Ectodermal cell (in vitro differentiated cells): ENCODE data around the gene ZCCHC9.
A peak's percentile ranks its signal among the peaks of the same experiment; 100 is the strongest.

Experiments used
- H3K27ac ChIP-seq: 2 replicates; pipeline ENCODE4 v1.7.0; 2013; ENCODE audit warnings: mild to moderate bottlenecking, low read depth, low read length; ENCODE audit not compliant: insufficient read depth, poor library complexity, severe bottlenecking
- H3K27me3 ChIP-seq: 2 replicates; pipeline ENCODE4 v1.7.0; 2013; ENCODE audit warnings: mild to moderate bottlenecking, low read length; ENCODE audit not compliant: insufficient read depth, control insufficient read depth, poor library complexity, severe bottlenecking
- H3K36me3 ChIP-seq: one replicate; pipeline ENCODE4 v1.7.0; 2013; ENCODE audit warnings: low read length; ENCODE audit not compliant: control insufficient read depth, insufficient read depth
- H3K4me1 ChIP-seq: one replicate; pipeline ENCODE4 v1.7.0; 2013; ENCODE audit warnings: low read length; ENCODE audit not compliant: control insufficient read depth, insufficient read depth
- H3K4me3 ChIP-seq: 2 replicates; pipeline ENCODE4 v1.7.0; 2013; ENCODE audit warnings: low read depth, low read length, control low read depth; ENCODE audit not compliant: insufficient read depth
- H3K9me3 ChIP-seq: 2 replicates; pipeline ENCODE4 v1.7.0; 2013; ENCODE audit warnings: mild to moderate bottlenecking, low read length, moderate library complexity; ENCODE audit not compliant: control insufficient read depth
- WGBS, 2 experiments: methylation state at CpG; one replicate each; pipeline ENCODE4 v1.1.7; 2013; ENCODE audit warnings: missing lambda C conversion rate in 2 of 2; 5-methylcytosine and 5-hydroxymethylcytosine counted together

The ZCCHC9 gene

DNA sequence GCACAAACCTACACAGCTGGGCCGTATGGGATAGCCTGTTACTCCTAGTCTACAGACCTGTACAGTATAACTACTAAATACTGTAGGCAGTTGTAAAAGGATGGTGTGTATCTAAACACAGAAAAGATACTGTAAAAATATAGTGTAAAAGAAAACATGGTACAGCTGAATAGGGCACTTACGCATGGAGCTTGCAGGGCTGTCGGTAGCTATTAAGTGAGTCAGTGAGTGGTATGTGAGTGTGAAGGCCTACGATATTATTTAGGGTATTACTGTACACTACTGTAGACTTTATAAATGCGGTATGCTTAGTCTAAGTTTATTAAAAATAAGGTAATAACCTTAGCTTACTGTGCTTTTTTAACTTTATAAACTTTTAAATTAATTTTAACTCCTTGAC lies 1.2 kb downstream of the ZCCHC9 start:
- no peaks in the 10 kb centered on the region for H3K27me3 ChIP-seq
- H3K27ac ChIP-seq, result no peak overlapping the region
- H3K4me1 ChIP-seq, result peaks cover 4% of the 10 kb centered on the region
- H3K9me3 ChIP-seq, result no peaks in the 10 kb centered on the region
- H3K4me3 ChIP-seq, result peak overlapping the region; percentile 93
- WGBS, 2 experiments, result 90 to 96% methylated on average over 4 of the region's 5 CpGs
- peaks cover 3% of the 10 kb centered on the region for H3K36me3 ChIP-seq

DNA sequence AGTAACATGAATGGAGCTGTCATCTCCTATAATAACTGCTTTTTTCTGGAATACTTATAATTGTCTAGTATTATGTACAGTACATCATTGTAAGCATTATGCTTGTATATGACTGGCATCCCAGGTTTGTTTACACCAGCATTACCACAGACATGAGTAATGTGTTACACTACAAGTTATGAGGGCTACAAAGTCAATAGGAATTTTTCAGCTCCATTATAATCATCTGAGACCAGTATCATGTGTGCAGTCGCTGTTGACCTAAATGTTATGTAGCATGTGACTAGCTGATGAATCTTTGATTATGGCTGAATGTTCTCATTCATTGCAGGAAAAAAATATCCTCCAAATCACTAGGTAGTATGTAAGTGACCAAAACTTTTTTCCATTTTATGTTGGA lies 2.2 kb downstream of the ZCCHC9 start:
- no peaks in the 10 kb centered on the region for H3K9me3 ChIP-seq
- 100% methylated on average over 1 of the region's 1 CpG for WGBS, 2 experiments
- H3K36me3 ChIP-seq, result peaks cover 3% of the 10 kb centered on the region
- no peaks in the 10 kb centered on the region for H3K27me3 ChIP-seq
- no peak overlapping the region for H3K4me3 ChIP-seq
- H3K27ac ChIP-seq, result no peak overlapping the region
- H3K4me1 ChIP-seq, result peaks cover 4% of the 10 kb centered on the region

DNA sequence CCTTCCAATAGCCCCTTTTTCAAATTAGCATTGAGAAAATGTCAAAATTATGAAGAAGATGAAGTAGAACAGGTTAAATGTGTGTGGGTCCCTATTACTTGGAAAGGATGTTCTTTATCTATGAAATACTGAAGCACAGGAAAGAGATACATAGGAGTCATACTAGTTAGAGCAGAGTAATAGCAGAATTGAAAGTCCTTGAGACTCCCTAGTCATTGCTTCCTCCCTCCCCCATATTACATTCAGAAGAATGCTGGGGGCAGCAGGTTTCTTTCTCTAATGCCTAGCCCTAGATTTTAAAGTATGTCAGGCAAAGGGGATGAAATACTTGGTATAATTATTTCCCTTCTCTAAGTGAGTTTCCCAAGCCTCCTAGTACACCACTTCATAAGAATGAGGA lies 4.4 kb downstream of the ZCCHC9 start:
- Histone ChIP-seq H3K9me3 (no peaks in the 10 kb centered on the region), H3K36me3 (peaks cover 4% of the 10 kb centered on the region), H3K27me3 (no peaks in the 10 kb centered on the region), H3K4me3 (no peak overlapping the region), H3K4me1 (peaks cover 4% of the 10 kb centered on the region), H3K27ac (no peak overlapping the region)

DNA sequence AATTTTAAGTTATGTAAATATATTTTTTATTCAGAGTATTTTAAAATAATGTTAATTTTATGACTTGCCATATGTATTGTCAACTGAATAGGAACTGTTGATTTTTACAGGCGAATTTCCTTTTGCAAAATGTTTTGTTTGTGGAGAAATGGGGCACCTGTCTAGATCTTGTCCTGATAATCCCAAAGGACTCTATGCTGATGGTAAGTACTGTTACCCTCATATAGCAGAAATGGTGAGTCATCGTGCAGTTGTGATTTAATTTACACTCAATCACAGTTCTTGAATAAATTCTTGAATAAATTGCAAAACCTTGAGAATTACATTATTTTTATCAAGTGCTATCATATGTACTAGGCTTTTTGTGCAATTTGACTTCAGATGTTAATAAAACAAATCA lies 7.4 kb downstream of the ZCCHC9 start:
- Histone ChIP-seq H3K4me3 (no peak overlapping the region), H3K27me3 (no peaks in the 10 kb centered on the region), H3K36me3 (peaks cover 6% of the 10 kb centered on the region), H3K4me1 (no peaks in the 10 kb centered on the region), H3K27ac (no peak overlapping the region), H3K9me3 (no peaks in the 10 kb centered on the region)
- 98 to 100% methylated on average over 2 of the region's 2 CpGs for WGBS, 2 experiments

DNA sequence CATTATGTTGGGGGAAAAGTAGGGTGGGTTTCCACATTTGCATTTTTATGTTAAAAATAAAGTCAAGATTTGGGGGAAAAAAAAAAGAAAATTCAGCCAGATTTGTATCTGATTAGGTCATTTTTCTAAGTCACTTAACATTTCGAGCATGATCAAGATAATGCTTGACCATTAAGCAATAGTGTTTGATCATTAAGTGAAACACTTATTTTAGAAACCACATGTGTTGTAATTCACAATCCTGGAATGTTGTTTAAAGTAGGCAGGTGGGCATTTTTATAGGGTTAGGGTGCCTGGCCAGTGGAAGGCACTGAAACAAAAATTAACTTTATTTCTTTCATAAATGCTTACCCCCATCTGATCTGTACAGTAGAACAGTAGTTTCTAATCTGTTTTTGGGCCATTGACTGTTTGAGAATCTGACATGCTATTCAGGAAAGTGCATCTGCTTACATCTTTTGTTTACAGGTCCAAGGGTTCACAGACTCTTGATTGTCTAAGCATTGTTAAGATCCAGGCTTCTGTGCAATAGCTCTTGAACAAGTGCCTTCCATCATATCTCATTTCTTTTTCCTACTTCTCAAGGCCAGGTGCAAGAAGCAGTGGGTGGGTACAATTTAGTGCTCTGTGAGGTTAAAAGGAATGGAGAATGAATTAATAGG lies 9.1 kb downstream of the ZCCHC9 start:
- H3K9me3 ChIP-seq, result no peaks in the 10 kb centered on the region
- H3K27ac ChIP-seq, result no peak overlapping the region
- 100% methylated on average over 1 of the region's 1 CpG for WGBS, 2 experiments
- H3K36me3 ChIP-seq, result peaks cover 3% of the 10 kb centered on the region
- no peaks in the 10 kb centered on the region for H3K4me1 ChIP-seq
- H3K27me3 ChIP-seq, result no peaks in the 10 kb centered on the region
- no peak overlapping the region for H3K4me3 ChIP-seq

DNA sequence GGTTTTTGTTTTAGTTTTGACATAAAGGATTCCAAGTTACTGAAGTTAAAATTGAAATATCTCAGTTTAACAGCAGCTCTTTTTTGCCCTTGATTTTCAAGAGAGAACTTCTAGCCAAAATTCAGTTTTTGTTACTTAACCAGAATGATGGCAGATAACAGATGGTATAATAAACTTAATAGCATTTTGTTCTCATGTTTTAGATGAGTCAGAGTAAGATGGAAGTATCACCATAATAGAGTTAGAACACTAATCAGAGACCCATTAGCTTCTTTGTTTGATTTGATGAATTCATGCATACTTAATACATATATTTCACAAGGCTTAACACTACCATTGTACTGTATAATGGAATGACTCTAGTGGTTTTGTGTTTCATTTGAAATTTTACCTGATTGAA lies 11.9 kb downstream of the ZCCHC9 start:
- no peaks in the 10 kb centered on the region for H3K4me1 ChIP-seq
- H3K36me3 ChIP-seq, result peaks cover 3% of the 10 kb centered on the region
- no peak overlapping the region for H3K27ac ChIP-seq
- no peak overlapping the region for H3K4me3 ChIP-seq
- H3K9me3 ChIP-seq, result no peaks in the 10 kb centered on the region
- no peaks in the 10 kb centered on the region for H3K27me3 ChIP-seq

DNA sequence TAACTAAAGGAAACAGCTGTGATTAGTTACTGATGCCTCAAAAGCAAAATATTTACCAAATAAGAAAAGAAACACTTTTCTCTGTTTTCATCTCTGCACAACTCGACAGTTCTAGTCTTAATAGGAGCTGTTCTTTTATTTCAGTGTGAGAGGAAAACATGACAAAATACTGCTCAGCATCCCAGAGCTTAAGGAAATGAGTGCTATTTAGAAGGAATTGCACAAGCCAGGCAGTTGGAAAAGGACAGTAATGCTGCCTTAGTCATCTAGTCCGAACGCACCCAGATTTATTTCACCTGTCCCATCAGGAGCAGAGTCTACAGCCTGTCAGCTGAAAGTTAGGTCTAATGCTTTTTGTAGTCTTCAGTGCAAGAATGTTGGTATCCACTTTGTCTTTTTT lies 12.3 kb downstream of the ZCCHC9 start:
- Histone ChIP-seq H3K4me3 (no peak overlapping the region), H3K9me3 (no peaks in the 10 kb centered on the region), H3K27ac (no peak overlapping the region), H3K4me1 (no peaks in the 10 kb centered on the region), H3K27me3 (no peaks in the 10 kb centered on the region), H3K36me3 (peaks cover 3% of the 10 kb centered on the region)
- 98 to 100% methylated on average over 3 of the region's 3 CpGs for WGBS, 2 experiments

DNA sequence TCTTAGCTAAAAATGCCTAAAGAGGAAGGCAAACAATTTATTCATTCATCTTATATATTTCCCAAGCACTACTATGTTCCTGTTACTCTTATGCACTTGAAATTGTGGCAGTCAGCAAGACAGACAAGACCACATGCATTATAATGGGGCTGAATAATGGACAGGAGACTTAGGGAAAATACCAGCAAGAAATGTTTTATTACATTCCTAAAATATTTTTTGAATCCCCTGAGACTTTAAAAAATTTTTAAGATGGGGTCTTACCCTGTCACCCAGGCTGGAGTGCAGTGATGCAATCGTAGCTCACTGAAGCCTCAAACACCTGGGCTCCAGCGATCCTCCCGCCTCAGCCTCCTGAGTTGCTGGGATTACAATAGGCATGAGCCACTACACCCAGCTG lies 13.2 kb downstream of the ZCCHC9 start:
- Histone ChIP-seq H3K36me3 (peaks cover 3% of the 10 kb centered on the region), H3K4me3 (no peak overlapping the region), H3K9me3 (no peaks in the 10 kb centered on the region), H3K27me3 (no peaks in the 10 kb centered on the region), H3K27ac (no peak overlapping the region), H3K4me1 (no peaks in the 10 kb centered on the region)
- WGBS, 2 experiments, result 89% methylated on average over 3 of the region's 3 CpGs

DNA sequence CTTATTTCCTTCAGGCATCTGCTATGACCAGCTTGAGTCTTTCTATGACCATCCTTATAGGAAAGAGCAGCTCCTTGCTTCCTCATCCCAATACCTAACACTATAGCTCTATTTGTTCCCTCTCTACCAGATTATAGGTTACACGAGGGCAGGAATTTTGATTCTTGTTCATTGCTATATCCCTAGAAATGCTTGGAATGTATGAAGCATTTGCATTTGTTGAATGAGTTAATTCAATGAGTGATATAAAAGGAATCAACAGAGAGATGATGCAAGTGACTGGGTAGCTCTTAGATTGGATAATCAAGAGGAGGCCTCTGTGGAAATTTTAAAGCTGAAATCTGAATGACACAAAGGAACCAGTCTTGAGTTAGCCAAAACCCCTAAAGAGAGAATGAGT lies 13.9 kb downstream of the ZCCHC9 start:
- Histone ChIP-seq H3K36me3 (peaks cover 3% of the 10 kb centered on the region), H3K4me3 (no peak overlapping the region), H3K9me3 (no peaks in the 10 kb centered on the region), H3K27ac (no peak overlapping the region), H3K4me1 (no peaks in the 10 kb centered on the region), H3K27me3 (no peaks in the 10 kb centered on the region)
- WGBS, 2 experiments, result 78 to 80% methylated on average over 1 of the region's 1 CpG

DNA sequence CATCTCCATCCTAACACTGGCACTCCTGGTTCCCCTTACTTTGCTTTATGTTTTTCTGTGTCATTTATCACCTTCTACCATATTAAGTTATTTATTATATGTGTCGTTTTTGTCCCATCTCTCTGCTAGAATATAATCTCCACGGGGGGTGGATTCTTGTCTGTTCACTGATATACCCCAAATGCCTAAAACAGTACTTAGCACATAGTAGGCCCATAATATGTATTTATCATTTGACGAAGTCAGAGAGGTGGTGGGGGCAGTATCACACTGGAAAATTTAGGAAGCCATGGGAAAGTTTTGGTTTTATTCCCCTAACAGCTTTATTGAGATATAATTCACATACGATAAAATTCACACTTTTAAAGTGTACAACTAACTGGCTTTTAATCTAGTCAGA lies 14.4 kb downstream of the ZCCHC9 start:
- peaks cover 2% of the 10 kb centered on the region for H3K36me3 ChIP-seq
- no peaks in the 10 kb centered on the region for H3K27me3 ChIP-seq
- no peak overlapping the region for H3K4me3 ChIP-seq
- no peak overlapping the region for H3K27ac ChIP-seq
- H3K4me1 ChIP-seq, result no peaks in the 10 kb centered on the region
- WGBS, 2 experiments, result 94 to 98% methylated on average over 2 to 3 of the region's 4 CpGs
- no peaks in the 10 kb centered on the region for H3K9me3 ChIP-seq

DNA sequence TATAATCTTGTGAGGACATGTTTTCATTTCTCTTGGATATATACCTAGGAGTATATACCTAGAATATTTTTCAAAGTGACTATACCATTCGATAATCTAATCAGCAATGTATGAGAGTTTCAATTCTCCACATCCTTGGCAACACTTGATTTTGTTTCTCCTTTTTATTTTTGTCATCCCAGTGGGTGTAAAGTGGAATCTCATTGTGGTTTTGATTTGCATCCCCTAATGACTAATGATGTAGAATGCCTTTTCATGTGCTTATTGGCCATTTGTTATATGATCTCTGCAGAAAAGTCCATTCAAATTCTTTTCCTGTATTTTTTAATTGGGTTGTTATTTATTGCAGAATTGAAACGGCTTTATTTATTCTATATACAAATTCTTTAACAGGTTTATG lies 15.2 kb downstream of the ZCCHC9 start:
- Histone ChIP-seq H3K9me3 (no peaks in the 10 kb centered on the region), H3K27me3 (no peaks in the 10 kb centered on the region), H3K4me1 (no peaks in the 10 kb centered on the region), H3K4me3 (no peak overlapping the region), H3K36me3 (no peaks in the 10 kb centered on the region), H3K27ac (no peak overlapping the region)
- 100% methylated on average over 1 of the region's 2 CpGs for WGBS, 2 experiments
